RWPE2 (cell line): ENCODE measurements around the gene FASTK.
A peak's percentile ranks its signal among the peaks of the same experiment; 100 is the strongest.

Experiments
- ATAC-seq: fragments of 200-7000 bp; cut with Tn5 transposase; 3 replicates; pipeline ENCODE4 v1.9.1; 2021; ENCODE audit warnings: low read depth
- DNase-seq: peaks from one replicate; pipeline ENCODE4 v3.0.0-alpha.2; 2020; ENCODE audit warnings: low spot score
- H3K27ac ChIP-seq: fragments of 450-650 bp; 2 replicates; pipeline ENCODE4 v1.5.1; 2017; ENCODE audit warnings: mild to moderate bottlenecking; ENCODE audit not compliant: poor library complexity, severe bottlenecking
- H3K27me3 ChIP-seq: fragments of 250-450 bp; sonication (Bioruptor Pico); 2 replicates; pipeline ENCODE4 v1.5.1; 2021; ENCODE audit warnings: mild to moderate bottlenecking, moderate library complexity; ENCODE audit not compliant: insufficient read depth, poor library complexity, severe bottlenecking
- H3K36me3 ChIP-seq: fragments of 250-450 bp; sonication (Bioruptor Pico); 2 replicates; pipeline ENCODE4 v1.5.1; 2020; ENCODE audit warnings: low read depth, mild to moderate bottlenecking, moderate library complexity
- H3K4me1 ChIP-seq: fragments of 250-450 bp; sonication (Bioruptor Pico); 2 replicates; pipeline ENCODE4 v1.5.1; 2021; ENCODE audit warnings: mild to moderate bottlenecking, moderate library complexity; ENCODE audit not compliant: insufficient read depth, poor library complexity, severe bottlenecking
- H3K4me3 ChIP-seq: fragments of 250-450 bp; sonication (Bioruptor Pico); 2 replicates; pipeline ENCODE4 v1.5.1; 2021; ENCODE audit warnings: mild to moderate bottlenecking, moderate library complexity; ENCODE audit not compliant: severe bottlenecking
- H3K9me3 ChIP-seq: fragments of 250-450 bp; sonication (Bioruptor Pico); 2 replicates; pipeline ENCODE4 v1.5.1; 2021; ENCODE audit warnings: mild to moderate bottlenecking, moderate library complexity; ENCODE audit not compliant: severe bottlenecking
- TF ChIP-seq, protein P1 (sequence below): fragments of 450-650 bp; IDR thresholded peaks from one replicate; pipeline ENCODE4 v1.5.1; 2017; ENCODE audit warnings: mild to moderate bottlenecking, moderate library complexity; ENCODE audit not compliant: poor library complexity, severe bottlenecking

Gene FASTK

DNA sequence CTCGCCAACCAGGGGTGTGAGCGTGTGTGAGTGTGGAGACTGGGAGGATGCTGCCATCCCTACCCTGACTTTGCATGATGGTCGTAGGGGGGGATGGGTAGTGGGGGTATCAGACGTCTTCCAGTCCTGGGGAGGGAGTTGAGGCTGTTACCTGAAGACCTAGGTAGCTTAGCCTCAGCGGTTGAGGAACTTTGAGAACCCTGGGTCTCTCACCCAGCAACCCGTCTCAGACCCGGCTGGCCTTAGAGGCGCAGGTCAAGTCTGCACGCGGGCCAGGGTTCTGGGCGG is 18.6 kb downstream of the FASTK start:
- peak overlapping the region; percentile 86 for H3K27ac ChIP-seq
- H3K9me3 ChIP-seq = no peaks in the 10 kb centered on the region
- peaks cover 28% of the 10 kb centered on the region for H3K4me1 ChIP-seq
- no peak overlapping the region for H3K4me3 ChIP-seq
- no peaks in the 10 kb centered on the region for H3K27me3 ChIP-seq
- TF ChIP-seq, protein P1, sequence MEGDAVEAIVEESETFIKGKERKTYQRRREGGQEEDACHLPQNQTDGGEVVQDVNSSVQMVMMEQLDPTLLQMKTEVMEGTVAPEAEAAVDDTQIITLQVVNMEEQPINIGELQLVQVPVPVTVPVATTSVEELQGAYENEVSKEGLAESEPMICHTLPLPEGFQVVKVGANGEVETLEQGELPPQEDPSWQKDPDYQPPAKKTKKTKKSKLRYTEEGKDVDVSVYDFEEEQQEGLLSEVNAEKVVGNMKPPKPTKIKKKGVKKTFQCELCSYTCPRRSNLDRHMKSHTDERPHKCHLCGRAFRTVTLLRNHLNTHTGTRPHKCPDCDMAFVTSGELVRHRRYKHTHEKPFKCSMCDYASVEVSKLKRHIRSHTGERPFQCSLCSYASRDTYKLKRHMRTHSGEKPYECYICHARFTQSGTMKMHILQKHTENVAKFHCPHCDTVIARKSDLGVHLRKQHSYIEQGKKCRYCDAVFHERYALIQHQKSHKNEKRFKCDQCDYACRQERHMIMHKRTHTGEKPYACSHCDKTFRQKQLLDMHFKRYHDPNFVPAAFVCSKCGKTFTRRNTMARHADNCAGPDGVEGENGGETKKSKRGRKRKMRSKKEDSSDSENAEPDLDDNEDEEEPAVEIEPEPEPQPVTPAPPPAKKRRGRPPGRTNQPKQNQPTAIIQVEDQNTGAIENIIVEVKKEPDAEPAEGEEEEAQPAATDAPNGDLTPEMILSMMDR = no peak
- DNase-seq = no peak
- no peak for ATAC-seq
- peaks cover 30% of the 10 kb centered on the region for H3K36me3 ChIP-seq

DNA sequence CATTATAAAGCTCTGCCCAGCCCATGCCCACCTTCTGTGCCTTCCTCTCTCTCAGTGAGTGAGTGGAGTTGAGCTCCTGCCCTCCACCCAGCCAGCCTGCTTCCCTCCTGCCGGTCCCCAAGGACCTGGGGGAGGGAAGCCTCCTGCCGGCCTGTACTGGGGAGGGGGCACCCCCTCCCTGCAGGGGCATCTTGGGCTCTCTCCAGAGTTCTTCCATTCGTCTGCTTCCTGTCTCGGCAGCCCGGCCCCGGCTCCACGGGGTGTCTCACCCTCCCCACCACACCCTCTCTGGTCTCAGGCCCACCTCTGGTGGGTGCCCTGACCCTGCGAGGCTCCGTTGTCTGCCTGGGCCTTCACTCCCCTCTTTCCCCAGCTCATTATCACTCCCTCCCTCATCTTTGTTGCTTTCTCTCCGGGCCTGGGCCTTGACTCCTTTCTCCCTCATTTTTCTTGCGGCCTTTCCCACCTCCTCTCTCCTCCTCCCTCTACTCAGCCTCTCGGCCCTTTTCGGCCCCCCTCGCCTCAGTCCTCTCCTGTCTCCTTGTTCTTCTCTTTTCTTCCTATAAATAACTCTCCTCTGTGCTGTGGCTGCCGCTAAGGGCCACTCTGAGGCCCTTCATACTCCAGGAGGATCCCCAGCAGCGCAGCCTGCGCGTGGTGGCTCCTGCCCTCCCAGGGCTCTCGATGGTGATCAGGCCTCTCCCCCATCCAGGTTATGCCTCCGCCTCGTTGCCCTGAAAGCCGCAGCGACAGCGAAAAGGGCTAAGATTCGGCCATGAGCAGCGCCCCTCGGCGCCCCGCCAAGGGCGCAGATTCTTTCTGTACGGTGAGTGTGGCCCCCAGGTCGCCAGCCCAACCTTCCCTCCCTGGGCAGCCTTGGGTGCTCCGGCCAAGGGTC is 19.1 kb downstream of the FASTK start:
- peaks cover 24% of the 10 kb centered on the region for H3K36me3 ChIP-seq
- H3K27me3 ChIP-seq = no peaks in the 10 kb centered on the region
- peaks cover 28% of the 10 kb centered on the region for H3K4me1 ChIP-seq
- H3K9me3 ChIP-seq = no peaks in the 10 kb centered on the region
- no peak overlapping the region for H3K4me3 ChIP-seq
- no peak for ATAC-seq
- DNase-seq = no peak
- peak overlapping the region; percentile 86 for H3K27ac ChIP-seq
- TF ChIP-seq, protein P1 = no peak

DNA sequence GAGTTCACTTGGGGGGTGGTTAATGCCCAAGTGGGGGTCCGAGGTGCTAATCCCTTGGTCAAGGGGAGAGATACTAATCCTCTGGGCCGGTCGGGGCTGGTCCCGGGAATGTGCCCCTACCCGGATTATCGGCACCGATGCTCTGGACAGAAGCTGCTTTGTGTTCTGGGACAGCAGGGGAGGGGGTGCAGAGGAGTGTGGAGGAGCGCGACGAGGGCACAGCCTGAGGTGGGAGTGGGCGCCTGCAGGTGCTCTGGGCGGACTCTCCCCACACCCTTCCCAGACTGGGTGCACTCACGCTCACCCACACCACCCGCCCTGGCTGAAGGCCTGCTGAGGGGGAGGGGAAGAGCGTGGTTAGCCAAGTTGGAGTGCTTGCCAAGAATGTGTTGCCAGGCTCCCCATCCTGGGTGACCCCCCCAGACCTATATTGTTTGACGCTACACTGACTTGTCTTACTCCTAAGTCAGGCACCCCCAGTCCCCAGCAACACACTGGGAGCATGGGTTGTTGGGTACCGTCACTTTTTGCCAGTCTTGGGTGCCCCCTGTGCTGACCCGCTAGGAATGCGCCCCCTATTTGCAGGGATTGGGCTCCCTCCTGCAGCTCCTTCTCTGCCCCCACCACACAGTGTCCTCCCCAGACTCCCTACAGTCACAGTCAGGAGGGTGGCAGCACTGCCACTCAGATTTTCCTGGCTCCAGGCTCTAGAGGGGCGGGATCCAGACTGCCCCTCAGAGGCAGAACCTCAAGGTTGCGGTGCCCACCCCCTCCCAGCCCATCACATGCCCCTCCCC is 20.0 kb downstream of the FASTK start:
- peak overlapping the region; percentile 48 for H3K4me3 ChIP-seq
- 0 out of 3 replicates have a peak, but pooled peaks have one; percentile 0 for ATAC-seq
- H3K27me3 ChIP-seq = no peaks in the 10 kb centered on the region
- TF ChIP-seq, protein P1 = peak; percentile 17
- H3K9me3 ChIP-seq = no peaks in the 10 kb centered on the region
- H3K27ac ChIP-seq = peak overlapping the region; percentile 86
- no peak for DNase-seq
- peaks cover 21% of the 10 kb centered on the region for H3K36me3 ChIP-seq
- H3K4me1 ChIP-seq = peaks cover 28% of the 10 kb centered on the region

DNA sequence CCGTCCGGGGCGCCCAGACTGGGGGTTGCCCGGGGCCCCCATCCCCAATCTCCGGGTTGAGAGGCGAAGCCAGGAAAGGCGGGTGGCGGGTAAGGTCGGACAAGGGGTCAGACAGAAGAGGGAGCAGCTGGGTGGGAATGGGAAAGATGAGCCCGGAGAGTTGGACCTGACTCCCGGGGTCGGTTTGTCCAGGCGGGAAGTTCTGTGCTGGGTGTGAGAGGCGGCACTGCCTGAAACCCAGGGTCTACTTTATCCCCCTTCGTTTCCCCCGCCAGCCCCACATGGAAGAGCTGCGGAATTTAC is 20.5 kb downstream of the FASTK start:
- H3K36me3 ChIP-seq = peaks cover 16% of the 10 kb centered on the region
- TF ChIP-seq, protein P1 = no peak
- peak overlapping the region; percentile 86 for H3K27ac ChIP-seq
- DNase-seq (no peak), ATAC-seq (no peak)
- peak overlapping the region; percentile 48 for H3K4me3 ChIP-seq
- H3K9me3 ChIP-seq = no peaks in the 10 kb centered on the region
- H3K27me3 ChIP-seq = no peaks in the 10 kb centered on the region
- H3K4me1 ChIP-seq = peaks cover 28% of the 10 kb centered on the region
